ENCODE measurements around the gene SLC15A4. TPM values are rescaled to one million over a fixed set of nuclear protein-coding genes. Genes with fewer than 3 reads are reported as not detected.

Gene SLC15A4
- total RNA-seq, 1 experiment from 2014 or later = 21.6 TPM

GRCh38 chr12:128819293-128820144, 4.2 kb downstream of the SLC15A4 start:
- H4K5ac ChIP-seq (ENCODE audit: insufficient read length, low read depth, low read length) = no peak overlapping the region
- no peak overlapping the region for H4K8ac ChIP-seq (replicated peaks; ENCODE audit: insufficient read length, low read depth, low read length)
- no peak overlapping the region for H3K14ac ChIP-seq (ENCODE audit: insufficient read depth, low read length)
- H2BK12ac ChIP-seq (ENCODE audit: insufficient read length, low read depth, low read length) = no peak overlapping the region
- peaks cover 12% of the 10 kb centered on the region for H3K4me1 ChIP-seq (ENCODE audit: insufficient read depth, low read length)
- H3K9me3 ChIP-seq (ENCODE audit: control insufficient read depth, low read depth, low read length) = no peaks in the 10 kb centered on the region
- peaks cover 42 to 46% of the 10 kb centered on the region in 2 experiments for H3K4me1 Mint-ChIP-seq
- H3T11ph ChIP-seq (ENCODE audit: low read length) = no peak overlapping the region
- H3K18ac ChIP-seq (ENCODE audit: insufficient read length, low read depth, low read length) = no peak overlapping the region
- no peak overlapping the region for H3K4ac ChIP-seq (ENCODE audit: low read depth, low read length)
- H3K23me2 ChIP-seq (ENCODE audit: insufficient read length, low read depth, low read length, poor library complexity, severe bottlenecking) = peaks cover 11% of the 10 kb centered on the region
- WGBS (ENCODE audit: extremely low coverage, insufficient read length, low lambda C conversion rate) = no CpG with 5 or more reads among the region's 16 CpGs
- H2BK5ac ChIP-seq (ENCODE audit: insufficient read length, low read length) = no peak overlapping the region
- peak overlapping the region; percentile 63 to 77 (median 65); a peak in 4 of 7 replicates for H3K27ac Mint-ChIP-seq
- peak overlapping the region in 1 of 2 experiments; percentile 34; a peak in 1 of 5 replicates for H3K4me3 Mint-ChIP-seq
- TF ChIP-seq CTCF (conservative IDR thresholded peaks at IDR 0.05) = no peak
- H3K56ac ChIP-seq (ENCODE audit: insufficient read length, low read depth, low read length) = no peak overlapping the region
- no peaks in the 10 kb centered on the region; the same call in 1 of the 2 replicates for H3K27me3 Mint-ChIP-seq (ENCODE audit: low read depth)
- peaks cover 12% of the 10 kb centered on the region for H3K79me1 ChIP-seq (ENCODE audit: insufficient read depth, low read depth, low read length, poor library complexity, severe bottlenecking)
- no peak overlapping the region for H2BK20ac ChIP-seq (ENCODE audit: low read depth, low read length, poor library complexity, severe bottlenecking)
- H2BK120ac ChIP-seq (ENCODE audit: low read depth, low read length, poor library complexity, severe bottlenecking) = no peak overlapping the region
- H3K27ac ChIP-seq (ENCODE audit: insufficient read length, low read depth, low read length) = no peak overlapping the region
- no peaks in the 10 kb centered on the region for H3K27me3 ChIP-seq (ENCODE audit: insufficient read depth, low read length)
- DNase-seq = no peak
- H3K79me2 ChIP-seq (ENCODE audit: insufficient read depth, low read length) = peaks cover 57% of the 10 kb centered on the region
- no peak overlapping the region for H3K9ac ChIP-seq (ENCODE audit: extremely low read depth, insufficient read length, low read length)
- no peak overlapping the region for H3K4me2 ChIP-seq (ENCODE audit: insufficient read depth, insufficient read length, low read length)
- H4K91ac ChIP-seq (ENCODE audit: insufficient read length, low read depth, low read length) = no peak overlapping the region
- no peak overlapping the region for H2AFZ ChIP-seq (ENCODE audit: low read length)
- no peak overlapping the region for H3K23ac ChIP-seq (ENCODE audit: insufficient read length, low read depth, low read length)
- H2AK5ac ChIP-seq (ENCODE audit: insufficient read length, low read length) = no peak overlapping the region
- H3K9me3 Mint-ChIP-seq = no peaks in the 10 kb centered on the region
- no peak overlapping the region for H2BK15ac ChIP-seq (ENCODE audit: low read depth, low read length)
- no peaks in the 10 kb centered on the region for H4K20me1 ChIP-seq (ENCODE audit: control insufficient read depth, insufficient read depth, insufficient read length)
- peaks cover 14 to 24% (median 23%) of the 10 kb centered on the region in 3 experiments; a peak in 6 of 7 replicates for H3K36me3 Mint-ChIP-seq (ENCODE audit: insufficient read depth in 1 of 3, low read depth in 3 of 3)
